Activated CD8-positive, alpha-beta memory T cell treated with anti-CD3 and anti-CD28 coated beads, Interleukin-2, amount 10 ng/mL, durations not matched to agents 7 days and 5 days (primary cell): Measurements from ENCODE around the gene DOCK7. TPM values are rescaled to one million over a fixed set of nuclear protein-coding genes. Genes with fewer than 3 reads are reported as not detected.

Experiments used
- ATAC-seq: fragments of 150-1000 bp; cut with Tn5 transposase; one replicate; pipeline ENCODE4 v1.10.0; 2021; ENCODE audit warnings: moderate library complexity
- CTCF ChIA-PET: fragments of 350-600 bp; sonication (Branson Sonifier 250); formaldehyde crosslinking; loops from one replicate; lab custom pipeline; 2021; ENCODE audit warnings: antibody characterized with exemption; lab: Charles Lee
- DNase-seq: peaks from one replicate; pipeline ENCODE4 v3.0.0-alpha.2; 2020
- H3K27ac Mint-ChIP-seq: one replicate; pipeline ENCODE4 v1.8.0; 2021; ENCODE audit warnings: mild to moderate bottlenecking, mixed read lengths
- H3K27me3 Mint-ChIP-seq: one replicate; pipeline ENCODE4 v1.8.0; 2021; ENCODE audit warnings: mixed read lengths
- H3K36me3 Mint-ChIP-seq: one replicate; pipeline ENCODE4 v1.8.0; 2021; ENCODE audit warnings: mild to moderate bottlenecking, mixed read lengths
- H3K4me1 Mint-ChIP-seq: one replicate; pipeline ENCODE4 v1.8.0; 2021; ENCODE audit warnings: mixed read lengths
- H3K4me3 Mint-ChIP-seq: one replicate; pipeline ENCODE4 v1.8.0; 2021; ENCODE audit warnings: mild to moderate bottlenecking, moderate library complexity, mixed read lengths
- H3K9me3 Mint-ChIP-seq: one replicate; pipeline ENCODE4 v1.8.0; 2022; ENCODE audit warnings: low read depth, mixed read lengths
- total RNA-seq, 2 experiments: library from RNA; stranded (reverse); gene quantifications; one replicate each; pipeline ENCODE4 v1.2.3, GENCODE V29; 2021

The DOCK7 gene
- total RNA-seq, 2 experiments from 2014 or later, result 6.6 to 7.5 TPM

GRCh38 chr1:62415687-62416086 lies 272.5 kb downstream of the DOCK7 start:
- Mint-ChIP-seq H3K4me1 (no peaks in the 10 kb centered on the region), H3K27ac (no peak overlapping the region), H3K4me3 (no peak overlapping the region), H3K9me3 (no peaks in the 10 kb centered on the region), H3K36me3 (no peaks in the 10 kb centered on the region), H3K27me3 (peaks cover 19% of the 10 kb centered on the region)
- CTCF ChIA-PET, result no interaction called here
- DNase-seq (no peak), ATAC-seq (no peak)

- no peaks in the 10 kb centered on the region for H3K9me3 Mint-ChIP-seq
- CTCF ChIA-PET, result interaction anchor here (0.6 to 5.4 kb wide), 6 partner anchors 9 to 339 kb away, joined by 3 to 38 read pairs (median 3); no protein-coding TSS in a partner anchor
- DNase-seq (no peak), ATAC-seq (no peak)
- no peaks in the 10 kb centered on the region for H3K27me3 Mint-ChIP-seq
- H3K4me1 Mint-ChIP-seq, result no peaks in the 10 kb centered on the region
- no peaks in the 10 kb centered on the region for H3K36me3 Mint-ChIP-seq
- H3K4me3 Mint-ChIP-seq, result no peak overlapping the region
- H3K27ac Mint-ChIP-seq, result no peak overlapping the region
Observed at GRCh38 chr1:62407398-62408009, 280.7 kb downstream of the DOCK7 start.

GRCh38 chr1:62406576-62406975 lies 281.6 kb downstream of the DOCK7 start:
- Mint-ChIP-seq H3K4me3 (no peak overlapping the region), H3K27ac (no peak overlapping the region), H3K4me1 (no peaks in the 10 kb centered on the region), H3K27me3 (no peaks in the 10 kb centered on the region), H3K36me3 (no peaks in the 10 kb centered on the region), H3K9me3 (no peaks in the 10 kb centered on the region)
- no peak for ATAC-seq
- no peak for DNase-seq
- CTCF ChIA-PET, result interaction anchor here (1.0 to 5.4 kb wide), 5 partner anchors 8 to 237 kb away, joined by 3 to 38 read pairs (median 3); no protein-coding TSS in a partner anchor

- Mint-ChIP-seq H3K9me3 (no peaks in the 10 kb centered on the region), H3K27me3 (no peaks in the 10 kb centered on the region), H3K36me3 (no peaks in the 10 kb centered on the region), H3K4me3 (no peak overlapping the region), H3K4me1 (no peaks in the 10 kb centered on the region), H3K27ac (no peak overlapping the region)
- CTCF ChIA-PET, result interaction anchor here (0.9 to 5.4 kb wide), 3 partner anchors 14 to 261 kb away, joined by 3 to 38 read pairs (median 3); no protein-coding TSS in a partner anchor
- no peak for DNase-seq
- no peak for ATAC-seq
Observed at GRCh38 chr1:62405247-62405646, 282.9 kb downstream of the DOCK7 start.

Other genes starting within 250 kb of the DOCK7 start
- not detected for gene ANGPTL3, start 90.9 kb downstream of the DOCK7 start, total RNA-seq
- gene ATG4C, start 95.7 kb upstream of the DOCK7 start, total RNA-seq, result 10 to 100 TPM; 12.6 to 12.9 TPM